H7 (cell line): ENCODE results near the gene TFF2. TPM values are rescaled to one million over a fixed set of nuclear protein-coding genes. Genes with fewer than 3 reads are reported as not detected.

Experiments used
- DNase-seq: peaks from one replicate; pipeline ENCODE4 v3.0.0; 2012
- H3K27me3 ChIP-seq: 2 replicates; pipeline ENCODE4 v1.6.0; 2011; ENCODE audit warnings: mild to moderate bottlenecking, low read length; ENCODE audit not compliant: control insufficient read depth, insufficient read depth
- H3K36me3 ChIP-seq: replicated peaks from 2 replicates; pipeline ENCODE4 v1.5.1; 2011; ENCODE audit warnings: low read length; ENCODE audit not compliant: control insufficient read depth, insufficient read depth
- H3K4me3 ChIP-seq: 2 replicates; pipeline ENCODE4 v1.5.1; 2011; ENCODE audit warnings: low read depth, mild to moderate bottlenecking, control low read depth, low read length, moderate library complexity; ENCODE audit not compliant: insufficient read depth
- total RNA-seq: library from RNA; depleted of rRNA; stranded (reverse); fragments of >200 nt; shearing (Covaris generic); gene quantifications from 2 replicates; pipeline ENCODE4 v1.2.3, GENCODE V29; 2014

Gene TFF2
- total RNA-seq, 1 experiment from 2014 or later = not detected

DNA sequence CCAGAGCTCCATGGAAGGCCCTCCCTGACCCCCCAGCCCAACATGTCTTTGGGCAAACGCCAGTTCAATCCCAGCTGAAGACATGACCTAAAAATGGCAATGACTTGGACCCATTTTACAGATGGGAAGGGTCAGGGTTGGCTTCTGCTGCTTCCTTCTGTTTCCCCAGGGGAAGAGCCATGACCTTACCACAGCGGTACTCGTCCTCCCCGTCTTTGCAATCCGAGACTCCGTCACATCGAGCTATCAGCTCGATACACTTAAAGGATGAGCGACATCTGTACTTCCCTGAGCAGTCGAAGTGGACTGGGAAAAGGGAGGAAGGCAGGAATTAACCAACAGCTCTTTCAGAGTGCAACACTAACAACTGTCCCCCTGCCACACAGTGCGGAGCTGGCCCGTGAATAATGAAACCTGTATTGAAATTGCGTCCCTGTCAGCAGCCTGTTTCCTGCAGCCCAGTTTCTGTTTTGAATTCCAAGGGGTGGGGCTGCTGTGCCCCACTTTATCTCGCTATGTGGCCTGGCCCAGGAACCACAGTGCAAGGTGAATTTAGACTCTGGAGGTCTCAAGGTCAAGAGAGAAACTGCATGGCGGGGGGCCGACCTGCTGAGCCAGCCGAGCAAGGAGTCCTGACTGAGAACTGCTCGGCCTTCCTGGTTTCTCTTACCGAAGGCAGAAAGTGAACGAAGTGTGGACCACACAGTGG lies 38.1 kb upstream of the TFF2 start:
- peak; percentile 55 for DNase-seq
- Histone ChIP-seq H3K36me3 (no peaks in the 10 kb centered on the region), H3K4me3 (no peak overlapping the region), H3K27me3 (no peaks in the 10 kb centered on the region)

- no peak overlapping the region for H3K4me3 ChIP-seq
- DNase-seq = no peak
- no peaks in the 10 kb centered on the region for H3K27me3 ChIP-seq
- no peaks in the 10 kb centered on the region for H3K36me3 ChIP-seq
These were observed 37.1 kb upstream of the TFF2 start for GRCh38 chr21:42387843-42388340.

DNA sequence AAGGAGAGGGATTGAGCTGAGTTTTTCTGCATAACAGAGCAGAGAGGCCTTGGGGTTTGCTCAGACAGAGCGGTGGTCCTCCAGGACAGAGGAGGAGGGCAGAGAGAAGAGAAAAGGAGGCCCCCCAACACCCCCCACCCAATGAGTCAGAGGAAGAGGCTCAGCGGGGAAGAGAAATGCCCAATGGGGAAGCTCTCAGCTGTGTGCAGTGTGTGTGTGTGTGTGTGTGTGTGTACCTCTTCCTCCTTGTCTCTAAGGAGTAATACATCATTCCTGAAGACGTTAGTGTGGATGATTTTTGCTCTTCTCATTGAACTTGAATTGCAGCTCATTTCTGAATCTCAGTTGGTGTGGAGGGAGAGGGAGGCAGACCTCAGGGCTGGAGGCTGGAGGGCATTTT lies 36.4 kb upstream of the TFF2 start:
- DNase-seq = peak; percentile 29
- H3K4me3 ChIP-seq = no peak overlapping the region
- H3K36me3 ChIP-seq = no peaks in the 10 kb centered on the region
- H3K27me3 ChIP-seq = no peaks in the 10 kb centered on the region

DNA sequence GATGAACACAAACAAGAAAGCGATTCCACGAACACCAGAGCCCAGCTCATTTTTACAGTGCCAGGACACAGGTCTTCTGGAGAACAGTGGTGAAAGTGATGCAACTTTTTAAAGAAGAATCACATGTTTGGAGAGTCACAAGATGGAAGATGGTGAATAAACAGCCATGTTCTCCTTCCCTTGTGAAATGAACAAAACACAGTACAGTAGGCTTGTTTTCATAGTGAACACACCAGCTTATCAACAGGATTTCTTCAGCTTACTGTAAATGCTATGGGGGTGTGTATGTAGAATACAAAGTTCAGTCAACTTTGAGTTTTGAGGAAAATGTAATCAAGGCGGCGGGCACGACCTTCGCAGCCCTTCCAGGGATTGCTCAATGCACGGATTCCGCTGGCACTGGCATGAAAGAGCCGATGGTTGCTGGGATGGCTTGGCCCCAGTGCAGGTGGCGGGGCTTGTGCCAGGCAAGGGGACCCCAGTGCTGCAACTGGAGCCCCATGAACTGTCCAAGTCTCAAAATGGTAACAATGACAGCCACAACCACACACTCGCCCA lies 35.3 kb upstream of the TFF2 start:
- DNase-seq = no peak
- no peaks in the 10 kb centered on the region for H3K27me3 ChIP-seq
- H3K36me3 ChIP-seq = no peaks in the 10 kb centered on the region
- no peak overlapping the region for H3K4me3 ChIP-seq

GRCh38 chr21:42385619-42386018 lies 34.8 kb upstream of the TFF2 start:
- no peak overlapping the region for H3K4me3 ChIP-seq
- no peak for DNase-seq
- no peaks in the 10 kb centered on the region for H3K36me3 ChIP-seq
- H3K27me3 ChIP-seq = no peaks in the 10 kb centered on the region

DNA sequence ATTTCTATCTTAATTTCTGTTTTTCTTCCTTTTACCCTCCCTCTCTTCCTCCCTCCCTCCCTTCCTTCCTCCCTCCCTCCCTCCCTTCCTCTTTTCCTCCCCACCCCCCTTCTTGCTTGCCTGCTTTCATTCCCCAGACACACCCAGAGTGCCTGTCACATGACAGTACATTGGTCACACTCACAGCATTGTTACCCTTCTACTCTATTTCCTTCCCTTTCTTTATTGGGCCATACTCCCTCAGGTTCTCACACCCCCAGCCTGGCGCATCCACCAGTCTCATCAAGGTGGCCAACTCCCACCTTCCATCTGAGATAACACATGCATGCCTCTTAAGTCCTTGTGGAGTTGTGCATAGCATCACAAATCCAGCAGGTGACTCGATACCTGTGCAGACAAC lies 34.2 kb upstream of the TFF2 start:
- no peak for DNase-seq
- no peak overlapping the region for H3K4me3 ChIP-seq
- H3K27me3 ChIP-seq = no peaks in the 10 kb centered on the region
- no peaks in the 10 kb centered on the region for H3K36me3 ChIP-seq

DNA sequence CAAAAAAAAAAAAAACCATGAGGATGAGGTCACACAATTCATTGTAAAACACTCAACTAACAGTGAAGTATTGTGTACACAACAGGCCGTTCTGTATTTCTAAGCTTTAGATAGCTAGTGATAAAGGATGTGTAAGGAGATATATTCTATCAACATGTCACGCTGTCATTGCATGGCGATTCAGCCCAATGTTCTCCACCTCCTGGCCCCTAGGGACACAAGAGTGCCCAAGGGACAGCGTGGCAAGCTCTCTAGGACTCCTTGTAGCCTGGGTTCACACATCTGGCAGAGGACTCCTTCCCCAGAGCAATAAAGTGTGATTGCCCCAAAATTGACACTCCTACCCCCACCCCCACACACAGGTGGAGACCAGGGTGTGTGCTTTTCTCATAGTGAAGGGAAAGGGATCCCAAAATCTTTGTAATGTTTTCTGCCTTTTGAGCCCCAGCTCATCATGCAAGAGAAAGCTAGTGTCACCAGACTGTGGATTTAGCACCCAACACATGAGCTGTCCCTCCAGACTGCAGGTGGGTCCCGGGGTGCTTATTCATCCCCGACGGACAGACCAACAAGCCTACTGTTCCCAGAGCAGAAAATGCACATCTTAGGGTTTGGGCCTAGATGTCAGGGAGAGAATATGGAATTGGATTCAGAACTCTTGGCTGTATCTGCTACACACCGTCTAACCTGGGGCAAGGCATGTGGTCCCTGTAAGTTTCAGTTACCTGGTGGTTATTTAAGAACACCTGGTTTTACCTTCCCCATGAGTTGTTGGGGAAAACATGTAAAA lies 33.6 kb upstream of the TFF2 start:
- H3K27me3 ChIP-seq = no peaks in the 10 kb centered on the region
- H3K36me3 ChIP-seq = no peaks in the 10 kb centered on the region
- H3K4me3 ChIP-seq = no peak overlapping the region
- DNase-seq = no peak

DNA sequence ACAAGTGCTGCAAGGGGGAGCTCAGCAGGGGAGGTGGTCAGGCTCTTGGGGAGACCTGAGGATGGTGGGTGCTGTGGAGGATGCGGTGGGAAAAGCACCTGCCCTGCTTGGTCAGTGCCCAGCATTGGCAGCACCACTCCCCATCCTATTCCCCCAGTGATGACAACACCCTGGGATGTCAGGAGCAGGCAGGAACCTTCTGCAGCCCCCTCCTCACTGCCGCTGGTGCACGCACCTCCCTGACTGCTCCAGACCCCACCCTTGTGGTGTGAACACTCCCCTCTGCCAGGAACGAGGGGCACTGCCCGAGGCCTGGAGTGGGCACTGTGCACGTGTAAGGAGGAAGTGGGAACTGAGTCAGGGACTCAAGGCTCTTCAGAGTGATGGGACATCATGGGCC lies 32.5 kb upstream of the TFF2 start:
- no peak for DNase-seq
- no peaks in the 10 kb centered on the region for H3K27me3 ChIP-seq
- H3K4me3 ChIP-seq = no peak overlapping the region
- H3K36me3 ChIP-seq = no peaks in the 10 kb centered on the region

DNA sequence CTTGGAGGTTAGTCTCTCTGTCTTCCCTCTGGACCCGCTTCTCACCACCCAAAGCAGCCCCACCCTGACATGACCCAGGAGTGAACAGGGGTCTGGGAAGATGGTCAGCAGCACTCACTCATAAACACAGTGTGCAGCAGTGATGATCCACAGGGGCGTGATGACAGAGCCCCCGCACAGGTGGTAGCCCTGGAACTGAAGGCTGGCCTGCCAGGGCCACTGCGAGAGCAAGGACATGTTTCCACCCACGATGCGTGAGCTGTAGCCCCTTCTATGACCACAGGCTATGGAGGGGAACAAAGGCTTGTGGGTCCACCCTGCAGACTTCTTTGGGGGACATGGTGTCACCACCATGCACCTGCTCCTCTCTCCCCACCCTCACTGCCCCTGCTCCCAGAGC lies 32.1 kb upstream of the TFF2 start:
- no peaks in the 10 kb centered on the region for H3K27me3 ChIP-seq
- H3K36me3 ChIP-seq = no peaks in the 10 kb centered on the region
- H3K4me3 ChIP-seq = no peak overlapping the region
- no peak for DNase-seq

- Histone ChIP-seq H3K4me3 (no peak overlapping the region), H3K36me3 (no peaks in the 10 kb centered on the region), H3K27me3 (no peaks in the 10 kb centered on the region)
- peak; percentile 89 for DNase-seq
These were observed 30.7 kb upstream of the TFF2 start for GRCh38 chr21:42381347-42381984.

GRCh38 chr21:42379426-42380215 lies 28.8 kb upstream of the TFF2 start:
- DNase-seq = no peak
- no peak overlapping the region for H3K4me3 ChIP-seq
- H3K36me3 ChIP-seq = no peaks in the 10 kb centered on the region
- H3K27me3 ChIP-seq = no peaks in the 10 kb centered on the region

GRCh38 chr21:42378418-42378817 lies 27.6 kb upstream of the TFF2 start:
- no peak for DNase-seq
- Histone ChIP-seq H3K27me3 (no peaks in the 10 kb centered on the region; the same call in 1 of the 2 replicates), H3K36me3 (no peaks in the 10 kb centered on the region), H3K4me3 (no peak overlapping the region)

- Histone ChIP-seq H3K27me3 (no peaks in the 10 kb centered on the region; the same call in 1 of the 2 replicates), H3K36me3 (no peaks in the 10 kb centered on the region), H3K4me3 (no peak overlapping the region)
- no peak for DNase-seq
These were observed 27.2 kb upstream of the TFF2 start for GRCh38 chr21:42377951-42378340.
